T1000 (cell line): ENCODE data around the gene SEMA6D.
A peak's percentile ranks its signal among the peaks of the same experiment; 100 is the strongest.

Experiments
- DNase-seq: peaks from one replicate; lab custom pipeline; 2025; ENCODE audit warnings: mixed read lengths; lab: John Stamatoyannopoulos, UW

SEMA6D gene

DNA sequence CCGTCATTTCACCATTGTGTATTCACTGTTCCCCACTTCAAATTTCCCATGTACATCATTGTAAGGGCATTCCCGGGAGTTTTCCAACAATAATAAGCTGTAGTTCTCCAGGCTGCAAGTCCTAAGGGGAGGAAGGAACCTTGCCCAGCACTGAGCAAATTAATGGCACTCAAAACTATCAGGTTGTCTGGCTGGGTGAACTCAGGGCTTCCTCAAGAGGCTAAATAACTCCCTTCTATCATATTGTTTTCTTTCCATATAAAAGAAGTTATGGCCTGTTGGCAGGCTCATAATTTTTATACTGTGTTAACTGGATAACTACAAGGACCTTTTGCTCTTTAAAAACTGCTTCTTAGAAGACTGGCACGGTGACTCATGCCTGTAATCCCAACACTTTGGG is 71.4 kb downstream of the SEMA6D start:
- DNase-seq, result no peak

DNA sequence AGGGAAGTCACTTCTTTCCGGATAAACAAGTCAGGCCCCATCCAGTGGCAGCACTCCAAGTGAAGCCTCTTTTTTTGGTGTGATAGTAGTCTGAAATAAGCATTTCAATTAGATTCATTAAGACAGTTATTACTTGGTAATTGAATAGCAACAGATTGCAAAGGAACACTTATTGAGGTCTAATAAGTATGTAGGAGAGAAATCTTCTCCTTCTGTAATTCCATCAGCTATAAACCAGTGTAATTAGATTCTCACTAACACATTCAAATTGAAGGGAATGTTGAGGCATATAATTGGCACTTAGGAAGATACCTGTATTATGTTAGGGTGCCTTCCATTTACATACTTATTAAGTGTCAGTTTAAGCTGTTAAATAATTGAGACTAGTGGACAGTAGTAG is 73.9 kb downstream of the SEMA6D start:
- DNase-seq, result no peak

DNA sequence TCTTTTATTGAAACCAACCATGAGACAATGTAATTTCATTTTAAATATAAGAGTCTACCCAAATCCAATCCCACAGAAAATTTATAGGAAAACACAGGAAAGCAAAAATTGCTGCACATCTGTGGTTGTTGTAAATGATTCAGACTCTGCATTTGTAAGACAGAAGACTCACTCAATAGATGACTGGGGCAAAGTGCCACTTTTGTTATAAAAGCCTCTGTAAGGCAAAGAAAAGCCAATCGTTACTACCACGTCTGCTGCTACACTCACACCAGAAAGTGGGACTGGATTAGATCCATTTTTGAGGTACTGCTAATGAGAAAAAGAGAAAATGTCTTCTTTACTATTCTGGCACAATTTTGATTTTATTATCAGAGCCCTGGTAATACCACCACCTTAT is 74.9 kb downstream of the SEMA6D start:
- no peak for DNase-seq

DNA sequence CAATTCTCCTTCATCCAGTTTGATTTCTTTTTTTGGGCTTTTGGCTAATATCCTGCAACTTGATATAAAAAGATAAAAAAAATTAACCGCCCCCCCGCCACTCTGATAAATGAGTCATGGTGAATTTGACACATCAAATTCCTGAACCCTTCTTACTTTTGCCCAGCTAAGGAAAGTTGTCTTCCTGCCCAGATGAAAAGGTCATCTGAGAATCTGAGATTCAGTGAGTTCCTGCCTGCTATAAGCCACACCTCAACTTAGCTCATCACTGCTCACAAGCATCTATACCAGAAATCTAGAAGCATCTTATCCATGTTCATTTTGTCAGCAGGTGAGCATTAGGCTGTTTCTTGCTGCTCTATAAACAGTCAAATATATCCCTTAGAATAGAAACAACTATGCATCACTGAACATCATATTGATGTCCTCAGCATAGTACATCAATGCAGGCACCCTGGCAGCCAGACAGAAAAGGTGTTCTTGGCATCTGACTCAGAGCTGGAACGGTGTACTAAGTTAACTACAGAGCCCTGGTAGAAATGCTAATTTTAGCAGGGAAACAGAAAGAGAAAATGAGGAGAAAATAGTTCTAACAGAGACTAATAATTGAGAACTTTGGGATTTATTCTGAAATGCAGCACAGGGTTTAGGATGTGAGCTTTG is 77.1 kb downstream of the SEMA6D start:
- no peak for DNase-seq

DNA sequence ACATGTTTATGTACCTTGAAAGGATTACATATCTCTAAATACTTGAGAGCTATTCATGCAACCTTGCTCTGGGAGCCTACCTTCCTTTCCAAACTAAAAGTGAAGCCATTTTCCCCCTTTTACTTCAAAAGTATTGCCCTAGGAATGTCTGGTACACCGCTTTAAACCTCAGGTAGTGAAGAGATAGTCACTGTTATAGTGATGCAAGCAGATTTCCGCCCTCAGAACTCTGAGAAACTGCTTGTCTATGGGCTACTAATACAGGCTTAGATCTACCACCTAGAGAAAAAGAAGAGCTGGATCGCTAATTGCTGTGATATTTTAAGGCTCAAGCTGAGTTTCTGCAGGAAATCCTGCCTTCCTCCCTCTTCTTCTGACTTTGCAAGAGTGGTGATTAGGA is 78.6 kb downstream of the SEMA6D start:
- no peak for DNase-seq

DNA sequence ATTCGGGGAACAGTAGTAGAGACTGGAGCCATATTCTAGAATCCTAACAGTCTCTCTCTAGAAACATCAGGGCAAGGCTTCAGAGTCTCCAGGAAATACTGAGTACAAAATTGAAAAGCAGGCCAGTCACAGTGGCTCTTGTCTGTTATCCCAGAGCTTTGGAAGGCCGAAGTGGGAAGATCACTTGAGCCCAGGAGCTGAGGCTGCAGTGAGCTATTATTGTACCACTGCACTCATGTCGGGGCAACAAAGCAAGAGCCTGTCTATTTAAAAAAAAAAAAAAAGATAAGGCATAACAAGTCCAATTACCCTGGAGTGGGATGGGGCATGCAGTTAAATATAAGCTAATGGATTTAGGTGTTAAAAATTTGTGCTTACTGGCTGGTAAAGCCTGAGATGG is 79.0 kb downstream of the SEMA6D start:
- no peak for DNase-seq

DNA sequence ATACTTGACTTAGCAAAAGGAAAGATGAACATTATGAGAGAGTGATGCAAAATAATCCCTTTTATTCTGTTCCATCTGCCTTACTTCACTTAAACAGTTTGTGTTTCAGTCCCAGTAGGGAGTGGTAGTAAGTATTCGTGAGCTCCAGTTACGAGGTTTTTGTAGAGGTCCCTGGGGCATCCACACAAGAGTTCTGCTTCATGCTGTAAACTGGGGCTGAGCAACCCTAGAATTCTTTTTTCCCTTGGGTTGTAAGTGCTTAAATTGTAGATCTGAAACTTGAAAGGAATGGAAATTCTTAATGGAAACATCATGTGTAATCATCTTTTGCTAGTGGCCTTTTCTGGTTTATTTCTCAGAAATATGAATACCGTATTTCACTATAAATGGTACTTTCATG is 79.5 kb downstream of the SEMA6D start:
- DNase-seq, result no peak

DNA sequence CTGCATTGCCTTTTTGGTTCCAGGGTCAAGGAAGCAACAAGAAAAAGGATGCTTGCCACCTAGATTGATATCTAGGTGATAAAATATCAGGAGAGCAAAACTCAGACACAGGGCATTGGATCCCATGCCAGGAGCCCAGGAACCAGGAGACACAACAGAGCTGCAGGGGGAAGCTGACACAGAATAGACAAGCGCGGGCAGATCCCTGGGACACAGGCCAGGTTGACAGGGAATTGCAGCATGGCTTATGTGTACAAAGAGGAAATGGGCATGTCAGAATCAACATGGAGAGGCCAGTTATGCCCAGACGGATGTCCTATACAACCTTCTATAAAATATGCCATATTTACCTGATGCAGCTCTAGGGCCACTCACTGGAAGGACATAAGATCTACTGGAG is 84.2 kb downstream of the SEMA6D start:
- no peak for DNase-seq

DNA sequence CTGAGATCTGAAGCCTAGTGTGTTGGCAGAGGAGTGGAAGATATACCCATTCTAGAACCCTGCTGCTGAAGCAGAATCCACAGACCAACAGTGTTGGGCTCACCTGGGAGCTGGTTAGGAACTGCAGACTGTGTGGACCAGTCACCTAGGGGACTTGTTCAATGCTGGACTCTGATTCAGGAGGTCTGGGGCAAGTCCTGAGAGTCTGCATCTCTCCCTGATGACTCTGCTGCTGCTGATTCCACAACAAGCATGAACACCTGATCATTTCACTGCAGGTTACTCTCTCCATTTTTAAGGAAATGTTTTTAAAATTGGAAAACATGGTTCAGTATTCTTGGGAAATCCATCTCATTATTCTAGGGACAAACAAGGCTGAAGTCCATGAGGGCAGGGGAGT is 84.9 kb downstream of the SEMA6D start:
- no peak for DNase-seq

DNA sequence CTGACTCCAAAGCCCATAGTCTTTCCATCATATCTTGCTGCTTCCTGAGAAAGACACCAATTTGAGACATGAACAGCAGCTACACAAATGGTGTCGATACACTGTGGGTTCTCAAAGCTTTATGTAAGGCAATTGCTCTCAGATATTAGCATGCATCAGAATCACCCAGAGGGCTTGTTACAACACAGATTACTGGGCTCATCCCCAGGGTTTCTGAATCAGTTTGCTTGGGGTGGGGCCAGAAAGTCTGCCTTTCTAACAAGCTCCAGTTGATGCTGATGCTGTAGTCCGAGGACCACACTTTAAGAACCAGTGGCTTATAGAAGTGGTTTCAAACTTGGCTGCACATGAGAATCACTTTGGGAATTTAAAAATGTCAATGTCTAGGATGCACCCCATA is 86.5 kb downstream of the SEMA6D start:
- DNase-seq, result no peak

DNA sequence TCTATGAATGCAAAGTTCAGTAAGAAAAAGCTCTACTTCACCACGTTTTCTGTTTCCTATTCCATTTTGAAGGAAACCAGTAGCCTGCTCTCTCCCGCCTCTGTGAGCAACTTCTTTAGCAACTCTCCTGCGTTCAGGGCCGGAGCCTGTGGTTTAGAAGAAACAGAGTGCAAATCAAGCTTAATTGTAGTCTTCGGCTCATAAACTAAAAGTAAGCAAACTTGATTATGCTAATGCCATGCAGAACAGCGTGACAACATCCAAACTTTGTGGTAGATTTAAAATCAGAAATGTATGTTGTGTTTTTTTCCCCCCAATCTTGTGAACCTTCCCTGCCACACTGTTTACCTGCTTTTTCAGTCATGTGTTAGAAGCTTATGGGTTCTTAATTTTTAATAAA is 87.4 kb downstream of the SEMA6D start:
- no peak for DNase-seq

DNA sequence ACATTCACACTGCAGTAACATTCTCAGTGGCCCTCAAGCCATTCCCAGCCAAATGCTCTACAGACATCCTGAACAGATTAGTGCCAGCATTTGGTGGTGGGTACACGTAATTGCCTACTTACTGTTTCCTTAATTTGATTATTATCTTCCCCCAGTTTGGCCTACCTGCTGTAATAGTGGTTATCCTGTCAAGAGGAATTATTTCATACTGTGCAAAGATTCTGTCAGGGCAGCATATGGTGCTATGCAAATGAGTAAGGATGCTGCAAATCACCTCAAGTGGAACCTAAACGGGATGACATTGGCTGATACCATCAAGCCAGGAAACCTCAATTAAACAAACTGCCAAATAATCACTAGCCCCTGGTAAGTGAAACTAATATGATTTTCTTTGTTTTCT is 88.7 kb downstream of the SEMA6D start:
- DNase-seq, result no peak

DNA sequence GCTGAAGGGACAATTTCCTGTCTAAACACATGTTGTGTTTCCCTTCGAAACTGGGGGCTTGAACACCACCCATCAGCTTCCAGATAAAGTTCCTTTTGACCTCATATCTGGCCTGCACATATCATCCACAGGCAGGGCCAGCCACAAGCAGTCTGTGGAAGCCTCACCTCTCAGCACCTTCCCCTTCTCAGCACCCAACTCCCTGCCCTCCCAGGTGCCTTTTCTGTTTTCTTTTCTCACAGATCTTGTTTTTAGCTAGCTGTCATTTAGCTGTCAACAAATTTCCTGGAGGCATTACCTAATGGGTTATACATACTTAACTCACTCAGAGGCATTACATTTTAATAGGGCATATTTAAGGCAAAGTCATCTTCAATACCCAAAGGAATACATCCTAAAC is 93.9 kb downstream of the SEMA6D start:
- DNase-seq, result no peak

DNA sequence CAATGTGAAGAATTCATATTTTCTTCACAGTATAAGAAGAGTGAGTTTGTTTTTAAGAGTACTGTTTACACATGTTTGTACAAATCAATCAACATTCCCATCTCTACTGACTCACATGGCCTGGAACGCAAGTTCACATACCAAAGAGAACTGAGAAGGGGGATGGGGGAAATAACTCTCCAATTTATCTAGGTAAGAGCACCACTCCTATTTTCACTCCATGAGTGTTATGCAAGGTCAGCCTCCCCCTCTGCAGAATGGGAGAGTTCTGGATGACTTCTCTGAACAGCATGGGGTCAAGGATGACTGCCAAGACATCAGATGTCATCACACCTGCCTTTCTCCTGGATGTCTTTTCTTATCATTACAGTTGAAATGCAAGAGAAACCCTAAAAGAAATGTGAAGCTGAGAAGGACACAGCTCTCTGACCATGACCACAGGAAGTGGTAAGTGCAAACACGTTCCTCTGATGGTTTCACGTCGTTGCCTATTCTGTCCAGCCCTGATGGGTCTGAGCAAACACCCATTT is 95.2 kb downstream of the SEMA6D start:
- peak; percentile 48 for DNase-seq

DNA sequence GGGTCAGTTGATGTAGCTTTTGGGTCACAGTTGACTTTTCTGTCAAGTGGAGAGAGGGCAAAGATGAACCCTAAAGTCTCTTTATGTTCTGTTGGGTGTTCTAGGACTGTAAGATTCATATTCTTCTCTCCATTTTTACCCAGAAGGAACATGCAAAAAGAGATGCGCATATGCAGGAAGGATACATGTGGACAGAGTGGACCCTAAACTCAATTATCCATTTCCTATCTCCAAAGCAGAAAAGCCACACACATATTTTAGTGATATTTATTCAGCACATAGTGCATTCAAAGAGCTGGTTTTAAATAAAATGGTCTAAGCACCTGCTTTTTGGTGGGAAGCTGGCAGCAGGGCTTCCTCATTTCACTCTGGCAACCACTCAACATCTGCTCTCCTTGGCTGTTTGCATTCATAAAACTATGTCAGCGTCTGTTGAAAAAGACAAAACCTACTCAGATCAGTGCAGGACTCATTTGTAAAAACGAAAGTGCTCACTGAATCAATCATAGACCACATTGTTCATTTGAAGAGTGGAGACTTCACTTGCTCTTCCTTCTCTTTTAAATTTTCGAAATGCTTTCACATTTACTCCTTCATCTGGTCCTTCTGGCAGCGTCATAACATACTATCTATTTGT is 96.6 kb downstream of the SEMA6D start:
- DNase-seq, result no peak

DNA sequence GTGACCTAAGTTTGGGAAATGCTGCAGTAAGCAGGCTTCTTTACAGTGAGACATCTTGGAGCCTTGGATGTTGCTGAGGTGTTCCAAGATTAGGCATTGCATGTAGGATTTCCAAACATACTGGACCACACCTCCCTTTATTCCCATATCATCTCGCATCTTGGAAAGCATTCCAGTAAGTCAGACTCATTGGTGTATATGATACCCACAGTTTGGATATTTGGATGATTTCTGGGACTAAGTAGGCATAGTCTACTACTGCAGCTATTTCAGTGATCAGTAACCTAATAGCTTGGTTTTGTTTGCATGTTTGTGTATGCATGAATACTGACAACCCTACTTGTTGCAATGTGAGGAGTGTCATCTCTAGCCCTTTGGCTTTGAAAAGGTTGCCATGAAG is 97.3 kb downstream of the SEMA6D start:
- no peak for DNase-seq

DNA sequence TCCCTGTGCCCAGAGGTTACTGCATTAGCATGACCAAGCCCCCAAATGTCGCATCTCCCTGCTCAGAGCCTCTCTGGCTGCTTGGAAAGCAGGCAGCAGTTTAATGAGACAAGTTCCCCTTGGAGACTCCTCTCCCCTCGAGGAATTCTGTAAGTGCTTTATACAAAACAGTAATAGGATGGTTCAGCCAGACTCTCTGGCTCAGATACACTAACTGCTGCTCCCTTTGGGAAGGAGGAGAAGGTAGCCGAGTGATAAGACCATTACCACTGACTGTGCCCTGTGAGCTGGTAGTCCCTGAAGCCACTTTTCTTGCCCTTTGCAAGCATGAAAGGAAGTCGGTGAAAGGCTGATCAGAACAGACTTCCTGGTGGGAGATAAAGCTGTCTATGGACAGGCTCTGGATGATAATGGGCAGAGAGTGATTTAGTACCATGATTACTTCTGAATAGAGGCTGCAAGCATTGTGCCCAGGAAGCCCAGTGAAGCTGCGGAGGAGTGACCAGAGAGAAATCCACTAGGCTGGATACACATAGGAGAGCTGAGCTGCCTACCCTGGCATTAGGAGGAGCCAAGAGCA is 100.8 kb downstream of the SEMA6D start:
- DNase-seq, result no peak

DNA sequence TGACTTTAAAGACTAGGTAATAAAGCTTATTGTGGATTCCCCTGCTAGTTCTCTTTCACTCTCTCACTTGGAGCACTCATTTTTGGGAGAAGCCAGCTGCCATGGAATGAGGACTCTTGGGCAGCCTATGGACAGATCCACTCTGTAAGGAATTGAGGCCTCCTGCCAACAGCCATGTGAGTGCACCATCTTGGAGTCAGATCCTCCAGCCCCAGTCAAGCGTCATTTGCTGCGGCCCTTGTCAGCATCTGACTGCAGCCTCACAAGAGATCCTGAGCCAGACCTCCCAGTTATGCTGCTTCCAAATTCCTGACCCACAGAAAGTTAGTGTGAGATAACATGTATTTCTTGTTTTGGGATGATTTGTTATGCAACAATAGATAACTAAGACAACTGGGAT is 101.9 kb downstream of the SEMA6D start:
- no peak for DNase-seq

DNA sequence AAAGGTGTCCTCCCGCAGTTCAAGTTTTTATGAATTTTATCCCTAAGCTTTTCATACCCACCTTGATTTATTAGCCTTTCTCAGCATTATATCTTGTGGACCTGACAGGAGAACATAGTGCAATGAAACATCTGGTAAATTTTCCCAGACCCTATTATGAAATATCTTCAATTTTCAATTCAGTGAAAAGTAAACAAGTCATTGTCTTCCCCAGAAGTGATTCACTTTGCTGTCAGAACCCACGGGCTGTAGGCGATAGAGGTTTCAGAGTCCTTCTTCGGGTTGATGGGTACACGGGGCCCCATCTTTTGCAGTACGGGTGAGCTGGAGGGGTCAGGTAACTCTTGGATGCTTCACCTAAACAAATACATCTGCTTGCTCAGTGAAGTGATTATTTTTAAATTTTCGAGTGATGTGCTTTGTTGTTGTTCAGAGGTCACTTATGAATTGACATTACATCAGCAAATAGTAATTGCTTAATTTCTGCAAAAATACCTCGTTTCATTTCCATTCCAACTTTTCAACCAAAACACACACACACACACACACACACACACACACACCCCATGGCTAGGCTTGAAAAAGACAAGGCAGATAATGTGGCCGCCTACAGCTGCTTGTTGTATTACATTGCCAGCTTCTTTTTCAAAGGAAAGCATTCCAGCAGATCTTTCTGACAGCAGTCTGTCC is 102.9 kb downstream of the SEMA6D start:
- no peak for DNase-seq

DNA sequence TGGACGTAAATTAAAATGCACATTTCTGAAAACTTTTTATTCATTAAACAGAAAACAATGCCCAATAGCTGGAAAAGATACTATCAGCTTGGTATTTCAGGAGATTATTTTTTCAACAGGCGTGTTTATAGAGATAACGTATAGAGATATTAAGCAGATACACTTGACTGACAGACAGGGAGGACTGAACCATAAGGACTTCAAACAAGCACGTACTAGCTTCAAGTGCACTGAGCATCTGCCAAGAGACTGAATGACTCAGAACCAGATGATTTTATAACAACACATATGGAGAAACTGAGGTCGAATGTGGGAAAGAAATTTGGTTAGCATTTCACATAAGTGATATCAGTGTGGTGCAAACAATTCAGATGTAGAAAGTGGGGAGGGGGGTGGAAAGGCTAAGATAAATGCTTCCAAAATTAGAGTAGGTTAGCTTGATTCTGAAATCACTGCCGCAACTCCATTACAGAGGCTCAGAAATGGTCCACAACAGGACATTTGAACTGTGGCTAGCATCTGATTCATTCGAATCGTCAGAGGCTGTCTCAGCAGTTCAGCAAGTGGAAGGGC is 103.5 kb downstream of the SEMA6D start:
- DNase-seq, result no peak

DNA sequence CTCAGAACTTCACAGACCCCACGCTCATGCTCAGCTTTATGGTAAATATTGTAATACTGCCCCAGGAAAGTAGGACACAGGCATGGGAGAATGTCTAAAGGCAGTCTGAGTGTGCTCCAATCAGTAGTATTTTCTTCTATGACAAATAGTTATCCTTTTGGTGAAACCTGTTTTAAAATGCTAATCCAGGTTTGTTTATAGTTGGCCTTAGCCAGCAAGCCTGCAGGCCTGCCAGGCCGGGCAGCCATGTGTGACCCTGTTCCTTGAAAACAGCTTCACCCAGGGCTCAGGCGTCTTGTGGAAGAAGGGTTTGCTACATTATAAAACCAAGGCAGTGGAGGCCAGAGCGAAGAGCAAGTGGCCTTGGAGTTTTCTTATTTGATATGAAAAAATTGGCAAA is 104.7 kb downstream of the SEMA6D start:
- no peak for DNase-seq
